Neural cell (in vitro differentiated cells): ENCODE data around the gene MAP2K6. TPM values are rescaled to one million over a fixed set of nuclear protein-coding genes. Genes with fewer than 3 reads are reported as not detected.

Experiments used
- H2AFZ ChIP-seq: fragments of 200-600, 300-800 bp; sonication (generic), shearing (Covaris generic); 2 replicates; pipeline ENCODE4 v1.6.0; 2014; ENCODE audit warnings: low read depth, mild to moderate bottlenecking, antibody characterized with exemption, low read length, moderate library complexity
- H3F3A ChIP-seq: fragments of 200-600 bp; shearing (Covaris generic); 2 replicates; pipeline ENCODE4 v1.6.1; 2016; ENCODE audit warnings: mild to moderate bottlenecking, moderate library complexity, mixed read lengths, antibody characterized with exemption, low read length; ENCODE audit not compliant: insufficient read depth, poor library complexity, severe bottlenecking
- H3K27ac ChIP-seq: fragments of 200-600, 300-800 bp; sonication (generic), shearing (Covaris generic); 2 replicates; pipeline ENCODE4 v1.5.1; 2014; ENCODE audit warnings: mild to moderate bottlenecking, low read length, moderate library complexity
- H3K27me3 ChIP-seq: fragments of 300-800, 200-600 bp; sonication (generic), shearing (Covaris generic); 2 replicates; pipeline ENCODE4 v1.6.0; 2014; ENCODE audit warnings: mild to moderate bottlenecking, low read depth, low read length, moderate library complexity; ENCODE audit not compliant: insufficient read depth
- H3K36me3 ChIP-seq: fragments of 300-800, 200-600 bp; sonication (generic), shearing (Covaris generic); 2 replicates; pipeline ENCODE4 v1.5.1; 2014; ENCODE audit warnings: mild to moderate bottlenecking, antibody characterized with exemption, low read length, moderate library complexity; ENCODE audit not compliant: insufficient read depth
- H3K4me2 ChIP-seq: fragments of 300-800, 200-600 bp; sonication (generic), shearing (Covaris generic); 2 replicates; pipeline ENCODE4 v1.6.0; 2014; ENCODE audit warnings: mild to moderate bottlenecking, low read length
- H3K4me3 ChIP-seq: fragments of 300-800, 200-600 bp; sonication (generic), shearing (Covaris generic); 2 replicates; pipeline ENCODE4 v1.5.1; 2014; ENCODE audit warnings: mild to moderate bottlenecking, low read length, moderate library complexity
- H3K79me2 ChIP-seq: fragments of 200-600 bp; shearing (Covaris generic); replicated peaks from 2 replicates; pipeline ENCODE4 v1.6.0; 2014; ENCODE audit warnings: mild to moderate bottlenecking, low read length, moderate library complexity; ENCODE audit not compliant: insufficient read depth
- H3K9ac ChIP-seq: fragments of 300-800, 200-600 bp; sonication (generic), shearing (Covaris generic); 2 replicates; pipeline ENCODE4 v1.6.1; 2016; ENCODE audit warnings: mild to moderate bottlenecking, low read length, mixed read lengths
- H3K9me2 ChIP-seq: fragments of 200-600 bp; shearing (Covaris generic); 2 replicates; pipeline ENCODE4 v1.6.1; 2016; ENCODE audit warnings: mild to moderate bottlenecking, low read length, mixed read lengths; ENCODE audit not compliant: insufficient read depth
- H3K9me3 ChIP-seq: fragments of 200-600, 300-800 bp; sonication (generic), shearing (Covaris generic); 2 replicates; pipeline ENCODE4 v1.6.1; 2016; ENCODE audit warnings: mild to moderate bottlenecking, mixed run types, low read length, moderate library complexity, mixed read lengths
- H4K20me1 ChIP-seq: fragments of 200-600 bp; shearing (Covaris generic); 2 replicates; pipeline ENCODE4 v1.6.1; 2016; ENCODE audit warnings: mild to moderate bottlenecking, mixed run types; ENCODE audit not compliant: insufficient read depth
- CTCF ChIP-seq: fragments of 450-650 bp; IDR thresholded peaks from 2 replicates; pipeline ENCODE4 v1.5.1; 2014; ENCODE audit warnings: antibody characterized with exemption, mild to moderate bottlenecking, moderate library complexity; ENCODE audit not compliant: poor library complexity, severe bottlenecking
- EP300 ChIP-seq: fragments of 450-650 bp; conservative IDR thresholded peaks from 2 replicates; pipeline ENCODE4 v1.6.1; 2014; ENCODE audit warnings: antibody characterized with exemption, mild to moderate bottlenecking, moderate library complexity; ENCODE audit not compliant: poor library complexity, severe bottlenecking
- EZH2 ChIP-seq: fragments of 200-600, 300-800 bp; shearing (Covaris generic), sonication (generic); IDR thresholded peaks from 2 replicates; pipeline ENCODE4 v1.6.1; 2014; ENCODE audit warnings: antibody characterized with exemption, low read length, borderline replicate concordance, mild to moderate bottlenecking; ENCODE audit not compliant: insufficient read depth, poor library complexity, severe bottlenecking
- MXI1 ChIP-seq: fragments of 450-650 bp; conservative IDR thresholded peaks from 2 replicates; pipeline ENCODE4 v1.6.1; 2014; ENCODE audit warnings: antibody characterized with exemption, mild to moderate bottlenecking; ENCODE audit not compliant: poor library complexity, severe bottlenecking
- POLR2AphosphoS5 ChIP-seq: IDR thresholded peaks from 2 replicates; pipeline ENCODE4 v1.6.1; 2012
- RAD21 ChIP-seq: fragments of 450-650 bp; conservative IDR thresholded peaks from 2 replicates; pipeline ENCODE4 v1.6.1; 2014; ENCODE audit warnings: antibody characterized with exemption, mild to moderate bottlenecking, moderate library complexity
- SMC3 ChIP-seq: fragments of 450-650 bp; conservative IDR thresholded peaks from 2 replicates; pipeline ENCODE4 v1.6.1; 2014; ENCODE audit warnings: antibody characterized with exemption, mild to moderate bottlenecking, moderate library complexity; ENCODE audit not compliant: poor library complexity
- TAF1 ChIP-seq: IDR thresholded peaks from 2 replicates; pipeline ENCODE4 v1.6.1; 2012; ENCODE audit warnings: low read depth
- polyA plus RNA-seq: library from polyadenylated mRNA; depleted of rRNA; stranded (reverse); fragments of >200 nt; gene quantifications from 2 replicates; pipeline ENCODE4 v1.2.3, GENCODE V29; 2014
- TF ChIP-seq, protein P1 (sequence below): IDR thresholded peaks from 2 replicates; pipeline ENCODE4 v1.6.1; 2012; ENCODE audit warnings: borderline replicate concordance

The MAP2K6 gene
- polyA plus RNA-seq, 1 donor from 2014 or later = 10.5 TPM

DNA sequence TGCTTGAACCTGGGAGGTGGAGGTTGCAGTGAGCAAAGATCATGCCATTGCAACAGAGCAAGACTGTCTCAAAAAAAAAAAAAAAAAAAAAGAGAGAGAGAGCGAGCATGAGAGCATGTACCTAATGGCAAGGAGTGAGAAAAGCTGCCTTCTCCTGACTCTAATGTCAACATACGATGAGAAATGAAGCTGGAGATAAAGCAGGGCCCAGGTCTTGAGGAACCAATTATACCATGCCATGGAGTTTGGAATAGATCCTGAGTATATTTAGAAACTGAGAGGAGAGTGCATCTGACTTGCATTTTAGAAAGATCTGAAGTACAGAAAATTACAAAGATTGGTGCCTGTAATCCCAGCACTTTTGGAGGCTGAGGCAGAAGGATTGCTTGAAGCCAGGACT, 3.8 kb upstream of the MAP2K6 start:
- Histone ChIP-seq H3K9ac (no peak overlapping the region), H2AFZ (no peak overlapping the region), H4K20me1 (no peaks in the 10 kb centered on the region), H3K27me3 (no peaks in the 10 kb centered on the region), H3F3A (no peaks in the 10 kb centered on the region), H3K4me2 (no peak overlapping the region), H3K36me3 (no peaks in the 10 kb centered on the region), H3K9me2 (no peaks in the 10 kb centered on the region), H3K79me2 (peaks cover under 1% of the 10 kb centered on the region), H3K27ac (no peak overlapping the region), H3K4me3 (no peak overlapping the region), H3K9me3 (no peaks in the 10 kb centered on the region)
- TF ChIP-seq SMC3 = no peak
- TF ChIP-seq TAF1 = no peak
- TF ChIP-seq MXI1 = no peak
- TF ChIP-seq, protein P1, sequence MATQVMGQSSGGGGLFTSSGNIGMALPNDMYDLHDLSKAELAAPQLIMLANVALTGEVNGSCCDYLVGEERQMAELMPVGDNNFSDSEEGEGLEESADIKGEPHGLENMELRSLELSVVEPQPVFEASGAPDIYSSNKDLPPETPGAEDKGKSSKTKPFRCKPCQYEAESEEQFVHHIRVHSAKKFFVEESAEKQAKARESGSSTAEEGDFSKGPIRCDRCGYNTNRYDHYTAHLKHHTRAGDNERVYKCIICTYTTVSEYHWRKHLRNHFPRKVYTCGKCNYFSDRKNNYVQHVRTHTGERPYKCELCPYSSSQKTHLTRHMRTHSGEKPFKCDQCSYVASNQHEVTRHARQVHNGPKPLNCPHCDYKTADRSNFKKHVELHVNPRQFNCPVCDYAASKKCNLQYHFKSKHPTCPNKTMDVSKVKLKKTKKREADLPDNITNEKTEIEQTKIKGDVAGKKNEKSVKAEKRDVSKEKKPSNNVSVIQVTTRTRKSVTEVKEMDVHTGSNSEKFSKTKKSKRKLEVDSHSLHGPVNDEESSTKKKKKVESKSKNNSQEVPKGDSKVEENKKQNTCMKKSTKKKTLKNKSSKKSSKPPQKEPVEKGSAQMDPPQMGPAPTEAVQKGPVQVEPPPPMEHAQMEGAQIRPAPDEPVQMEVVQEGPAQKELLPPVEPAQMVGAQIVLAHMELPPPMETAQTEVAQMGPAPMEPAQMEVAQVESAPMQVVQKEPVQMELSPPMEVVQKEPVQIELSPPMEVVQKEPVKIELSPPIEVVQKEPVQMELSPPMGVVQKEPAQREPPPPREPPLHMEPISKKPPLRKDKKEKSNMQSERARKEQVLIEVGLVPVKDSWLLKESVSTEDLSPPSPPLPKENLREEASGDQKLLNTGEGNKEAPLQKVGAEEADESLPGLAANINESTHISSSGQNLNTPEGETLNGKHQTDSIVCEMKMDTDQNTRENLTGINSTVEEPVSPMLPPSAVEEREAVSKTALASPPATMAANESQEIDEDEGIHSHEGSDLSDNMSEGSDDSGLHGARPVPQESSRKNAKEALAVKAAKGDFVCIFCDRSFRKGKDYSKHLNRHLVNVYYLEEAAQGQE = no peak
- no peak for TF ChIP-seq EZH2
- no peak for TF ChIP-seq RAD21
- TF ChIP-seq POLR2AphosphoS5 = no peak
- TF ChIP-seq CTCF = no peak
- no peak for TF ChIP-seq EP300

GRCh38 chr17:69411766-69412165, 2.7 kb upstream of the MAP2K6 start:
- no peak overlapping the region for H3K9ac ChIP-seq

More at GRCh38 chr17:69411766-69412165, 2.7 kb upstream of the MAP2K6 start:
- no peak overlapping the region for H2AFZ ChIP-seq
- no peak overlapping the region for H3K4me2 ChIP-seq
- H3K79me2 ChIP-seq = peaks cover 11% of the 10 kb centered on the region
- H4K20me1 ChIP-seq = no peaks in the 10 kb centered on the region
- H3K4me3 ChIP-seq = no peak overlapping the region
- no peaks in the 10 kb centered on the region for H3F3A ChIP-seq
- H3K9me2 ChIP-seq = no peaks in the 10 kb centered on the region
- H3K9me3 ChIP-seq = no peaks in the 10 kb centered on the region
- no peak overlapping the region for H3K27ac ChIP-seq
- no peaks in the 10 kb centered on the region for H3K36me3 ChIP-seq
- TF ChIP-seq, protein P1 = no peak
- H3K27me3 ChIP-seq = no peaks in the 10 kb centered on the region
